HG03135 (cell line): Measurements from ENCODE around the gene GALNT17.

Experiments used
- ATAC-seq: cut with Tn5 transposase; IDR thresholded peaks from one replicate; pipeline ENCODE4 v1.9.1; 2021; ENCODE audit warnings: mild to moderate bottlenecking, moderate library complexity; ENCODE audit not compliant: unreplicated experiment

Gene GALNT17

GRCh38 chr7:71442492-71443190 lies 310.7 kb downstream of the GALNT17 start:
- ATAC-seq: no peak

- ATAC-seq: no peak
Measured at GRCh38 chr7:71443191-71443530, 311.2 kb downstream of the GALNT17 start.

GRCh38 chr7:71444130-71444529 lies 312.2 kb downstream of the GALNT17 start:
- ATAC-seq: no peak

- ATAC-seq: no peak
Measured at GRCh38 chr7:71453630-71454029, 321.7 kb downstream of the GALNT17 start.

GRCh38 chr7:71454981-71455380 lies 323.0 kb downstream of the GALNT17 start:
- ATAC-seq: no peak

GRCh38 chr7:71457021-71457420 lies 325.1 kb downstream of the GALNT17 start:
- ATAC-seq: no peak

- no peak for ATAC-seq
Measured at GRCh38 chr7:71457846-71458590, 326.1 kb downstream of the GALNT17 start.

GRCh38 chr7:71459132-71459531 lies 327.2 kb downstream of the GALNT17 start:
- ATAC-seq: no peak

- no peak for ATAC-seq
Measured at GRCh38 chr7:71461572-71461971, 329.6 kb downstream of the GALNT17 start.

- ATAC-seq: no peak
Measured at GRCh38 chr7:71465741-71466189, 333.8 kb downstream of the GALNT17 start.

- no peak for ATAC-seq
Measured at GRCh38 chr7:71466448-71467145, 334.7 kb downstream of the GALNT17 start.

- no peak for ATAC-seq
Measured at GRCh38 chr7:71470326-71470725, 338.4 kb downstream of the GALNT17 start.

GRCh38 chr7:71470830-71471229 lies 338.9 kb downstream of the GALNT17 start:
- ATAC-seq: no peak

- no peak for ATAC-seq
Measured at GRCh38 chr7:71472962-71473361, 341.0 kb downstream of the GALNT17 start.

GRCh38 chr7:71473366-71473967 lies 341.5 kb downstream of the GALNT17 start:
- no peak for ATAC-seq

GRCh38 chr7:71477441-71477840 lies 345.5 kb downstream of the GALNT17 start:
- ATAC-seq: no peak

GRCh38 chr7:71479231-71479630 lies 347.3 kb downstream of the GALNT17 start:
- ATAC-seq: no peak

- no peak for ATAC-seq
Measured at GRCh38 chr7:71480791-71481190, 348.8 kb downstream of the GALNT17 start.

- ATAC-seq: no peak
Measured at GRCh38 chr7:71482284-71482683, 350.3 kb downstream of the GALNT17 start.

- no peak for ATAC-seq
Measured at GRCh38 chr7:71484380-71484779, 352.4 kb downstream of the GALNT17 start.

GRCh38 chr7:71485586-71485985 lies 353.6 kb downstream of the GALNT17 start:
- no peak for ATAC-seq
